Osteocyte (in vitro differentiated cells): ENCODE measurements around the gene RTN4RL1. TPM values are rescaled to one million over a fixed set of nuclear protein-coding genes. Genes with fewer than 3 reads are reported as not detected.
A peak's percentile ranks its signal among the peaks of the same experiment; 100 is the strongest.

Source experiments
- DNase-seq: peaks from one replicate; pipeline ENCODE4 v3.0.0; 2021; ENCODE audit warnings: mixed read lengths; ENCODE audit not compliant: unreplicated experiment; ENCODE audit errors: extremely low spot score
- H3K27ac Mint-ChIP-seq: one replicate; pipeline ENCODE4 v1.8.0; 2021; ENCODE audit warnings: mild to moderate bottlenecking, mixed read lengths; ENCODE audit not compliant: unreplicated experiment
- H3K27me3 Mint-ChIP-seq: one replicate; pipeline ENCODE4 v1.8.0; 2021; ENCODE audit warnings: mixed read lengths; ENCODE audit not compliant: unreplicated experiment
- H3K36me3 Mint-ChIP-seq: one replicate; pipeline ENCODE4 v1.8.0; 2021; ENCODE audit warnings: mixed read lengths; ENCODE audit not compliant: unreplicated experiment
- H3K4me1 Mint-ChIP-seq: one replicate; pipeline ENCODE4 v1.8.0; 2021; ENCODE audit warnings: mixed read lengths; ENCODE audit not compliant: unreplicated experiment
- H3K4me3 Mint-ChIP-seq: one replicate; pipeline ENCODE4 v1.8.0; 2021; ENCODE audit warnings: mild to moderate bottlenecking, moderate library complexity, mixed read lengths; ENCODE audit not compliant: unreplicated experiment
- H3K9me3 Mint-ChIP-seq: one replicate; pipeline ENCODE4 v1.8.0; 2021; ENCODE audit warnings: mixed read lengths; ENCODE audit not compliant: unreplicated experiment
- CTCF ChIP-seq: fragments of 200-600 bp; sonication (generic); IDR thresholded peaks from 2 replicates; pipeline ENCODE4 v1.5.0; 2021; ENCODE audit warnings: antibody characterized with exemption, mild to moderate bottlenecking, moderate library complexity
- total RNA-seq: library from RNA; stranded (reverse); gene quantifications from 2 replicates; pipeline ENCODE4 v1.2.1, GENCODE V29; 2021

The RTN4RL1 gene
- total RNA-seq, 1 donor from 2014 or later = 3.7 TPM

DNA sequence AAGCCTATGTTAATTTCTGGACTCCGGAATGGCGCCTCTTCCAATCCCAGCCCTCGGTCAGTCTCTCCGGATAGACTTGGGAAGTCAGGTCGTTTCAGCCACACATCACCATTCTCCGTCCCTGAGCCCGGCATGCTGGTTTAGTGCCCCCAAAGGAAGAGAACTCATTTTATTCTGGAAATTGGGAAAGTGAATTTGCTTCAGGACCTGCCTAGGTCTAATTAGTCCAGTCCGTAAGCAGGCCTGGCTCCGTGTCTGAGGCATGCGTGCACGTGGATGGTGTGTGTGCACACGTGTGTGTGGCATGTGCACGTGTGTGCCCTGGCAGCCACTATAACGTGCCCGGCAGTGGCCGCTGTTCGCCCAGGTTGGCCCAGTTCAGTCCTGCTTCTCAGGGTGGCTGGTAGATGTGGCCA, 117.9 kb downstream of the RTN4RL1 start:
- H3K36me3 Mint-ChIP-seq = no peaks in the 10 kb centered on the region
- no peak overlapping the region for H3K4me3 Mint-ChIP-seq
- H3K9me3 Mint-ChIP-seq = no peaks in the 10 kb centered on the region
- no peak for DNase-seq
- H3K4me1 Mint-ChIP-seq = peaks cover 11% of the 10 kb centered on the region
- H3K27me3 Mint-ChIP-seq = peaks cover 46% of the 10 kb centered on the region
- no peak for TF ChIP-seq CTCF
- no peak overlapping the region for H3K27ac Mint-ChIP-seq

- Mint-ChIP-seq H3K36me3 (no peaks in the 10 kb centered on the region), H3K9me3 (no peaks in the 10 kb centered on the region), H3K4me3 (no peak overlapping the region), H3K4me1 (peaks cover 11% of the 10 kb centered on the region), H3K27me3 (peaks cover 41% of the 10 kb centered on the region), H3K27ac (no peak overlapping the region)
- no peak for DNase-seq
- peak; percentile 8 for TF ChIP-seq CTCF
Observed at GRCh38 chr17:1906662-1907101, 118.5 kb downstream of the RTN4RL1 start.

DNA sequence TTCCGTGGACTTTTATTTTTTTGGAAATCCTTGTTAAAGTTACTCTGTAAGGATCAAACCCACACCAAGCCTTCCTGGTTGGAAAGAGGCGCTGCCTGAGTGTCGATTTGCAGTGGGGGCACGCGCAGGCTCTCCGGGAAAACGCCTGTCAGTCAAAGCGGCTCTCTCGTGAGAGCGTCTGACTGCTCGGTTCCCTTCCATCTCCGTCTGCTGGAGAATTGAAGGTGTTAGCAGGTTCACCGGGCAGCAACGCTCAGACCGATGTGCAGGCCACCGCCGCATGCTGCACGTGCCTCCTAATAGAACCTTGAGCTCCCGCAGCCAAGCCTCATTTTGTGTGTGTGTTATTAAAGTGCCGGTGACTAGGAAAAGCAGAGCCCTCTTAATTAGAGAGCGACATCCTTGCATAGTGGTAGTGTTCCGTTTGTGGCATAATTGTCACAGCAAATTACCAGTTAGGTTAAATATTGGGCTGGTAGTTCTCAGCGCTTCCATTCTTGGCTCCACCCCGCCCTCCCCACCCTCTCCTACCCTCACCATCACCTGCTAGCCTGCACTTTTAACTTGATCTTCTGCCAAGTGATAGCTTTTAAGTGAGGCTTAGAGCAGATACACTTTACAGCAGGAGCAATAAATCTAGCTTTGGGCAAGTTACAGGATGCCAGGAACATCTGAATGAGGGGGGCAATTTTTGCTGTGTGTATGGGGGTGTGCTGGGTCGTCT, 119.8 kb downstream of the RTN4RL1 start:
- Mint-ChIP-seq H3K4me1 (peaks cover 11% of the 10 kb centered on the region), H3K27me3 (peaks cover 37% of the 10 kb centered on the region), H3K36me3 (no peaks in the 10 kb centered on the region), H3K27ac (no peak overlapping the region), H3K9me3 (no peaks in the 10 kb centered on the region), H3K4me3 (no peak overlapping the region)
- DNase-seq = no peak
- TF ChIP-seq CTCF = no peak

- no peak for DNase-seq
- Mint-ChIP-seq H3K4me3 (no peak overlapping the region), H3K9me3 (no peaks in the 10 kb centered on the region), H3K27me3 (peaks cover 29% of the 10 kb centered on the region), H3K27ac (no peak overlapping the region), H3K4me1 (peaks cover 11% of the 10 kb centered on the region), H3K36me3 (no peaks in the 10 kb centered on the region)
- no peak for TF ChIP-seq CTCF
Observed at GRCh38 chr17:1904273-1905182, 120.6 kb downstream of the RTN4RL1 start.
